ENCODE data around the gene RPS6KA2. TPM values are rescaled to one million over a fixed set of nuclear protein-coding genes. Genes with fewer than 3 reads are reported as not detected.

Gene RPS6KA2
- total and polyA plus RNA-seq, 2 experiments from 2014 or later: 12.5 to 25.3 TPM

DNA sequence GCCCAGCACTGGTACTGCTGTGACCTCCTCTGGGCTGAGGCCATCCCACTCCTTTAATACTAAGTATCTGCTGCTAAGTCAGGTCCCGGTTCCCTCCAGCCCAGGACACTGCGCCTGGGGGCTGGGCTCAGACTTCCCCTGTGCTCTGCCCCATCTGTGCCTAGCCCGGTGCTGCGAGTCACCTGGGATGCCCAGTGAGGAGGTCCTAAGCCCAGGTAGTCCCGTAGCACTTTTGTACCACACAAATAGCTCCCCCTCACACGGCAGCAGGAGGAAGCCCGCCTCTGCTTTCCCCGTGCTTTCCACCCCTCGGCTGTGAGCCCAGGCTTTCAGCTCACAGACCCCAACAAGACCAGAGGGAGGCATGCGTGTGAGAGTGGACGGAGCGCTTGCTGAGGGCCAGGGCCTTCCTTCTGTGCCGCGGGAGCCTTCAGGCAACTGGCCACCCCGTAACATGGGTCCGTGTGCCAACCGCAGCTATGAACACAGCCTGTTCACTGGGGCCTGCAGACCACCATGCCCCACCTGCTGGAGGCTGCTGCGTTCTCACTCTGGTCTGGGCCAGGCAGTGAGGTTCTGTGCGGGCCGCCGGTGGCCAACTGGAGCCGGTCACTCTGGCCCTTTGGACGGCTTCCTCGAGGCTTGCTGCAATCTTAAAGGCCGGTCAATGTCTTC is 164.5 kb downstream of the RPS6KA2 start:
- H2AFZ ChIP-seq: no peak overlapping the region
- H3K27ac ChIP-seq (ENCODE audit: low read depth): no peak overlapping the region
- H3K4me2 ChIP-seq: no peak overlapping the region
- no peaks in the 10 kb centered on the region for H3F3A ChIP-seq (replicated peaks; ENCODE audit: low read depth)
- no peaks in the 10 kb centered on the region; the same call in 1 of the 2 replicates for H3K36me3 ChIP-seq (ENCODE audit: insufficient read depth)
- no peaks in the 10 kb centered on the region for H3K27me3 ChIP-seq (ENCODE audit: insufficient read depth)
- H3K4me3 Mint-ChIP-seq: no peak overlapping the region
- no peaks in the 10 kb centered on the region for H3K4me1 ChIP-seq (ENCODE audit: insufficient read depth)
- H3K79me2 ChIP-seq (replicated peaks; ENCODE audit: insufficient read depth): no peaks in the 10 kb centered on the region
- ATAC-seq (peak; percentile 50), DNase-seq (ENCODE audit: low spot score) (peak; percentile 28)
- peaks cover 9% of the 10 kb centered on the region for H3K4me1 Mint-ChIP-seq
- no peaks in the 10 kb centered on the region for H3K9me2 ChIP-seq (ENCODE audit: insufficient read depth)
- TF ChIP-seq ZNF331 (CRISPR knock-in tag; IDR thresholded peaks at IDR 0.05; ENCODE audit: low read depth): no peak
- TF ChIP-seq, protein P1, sequence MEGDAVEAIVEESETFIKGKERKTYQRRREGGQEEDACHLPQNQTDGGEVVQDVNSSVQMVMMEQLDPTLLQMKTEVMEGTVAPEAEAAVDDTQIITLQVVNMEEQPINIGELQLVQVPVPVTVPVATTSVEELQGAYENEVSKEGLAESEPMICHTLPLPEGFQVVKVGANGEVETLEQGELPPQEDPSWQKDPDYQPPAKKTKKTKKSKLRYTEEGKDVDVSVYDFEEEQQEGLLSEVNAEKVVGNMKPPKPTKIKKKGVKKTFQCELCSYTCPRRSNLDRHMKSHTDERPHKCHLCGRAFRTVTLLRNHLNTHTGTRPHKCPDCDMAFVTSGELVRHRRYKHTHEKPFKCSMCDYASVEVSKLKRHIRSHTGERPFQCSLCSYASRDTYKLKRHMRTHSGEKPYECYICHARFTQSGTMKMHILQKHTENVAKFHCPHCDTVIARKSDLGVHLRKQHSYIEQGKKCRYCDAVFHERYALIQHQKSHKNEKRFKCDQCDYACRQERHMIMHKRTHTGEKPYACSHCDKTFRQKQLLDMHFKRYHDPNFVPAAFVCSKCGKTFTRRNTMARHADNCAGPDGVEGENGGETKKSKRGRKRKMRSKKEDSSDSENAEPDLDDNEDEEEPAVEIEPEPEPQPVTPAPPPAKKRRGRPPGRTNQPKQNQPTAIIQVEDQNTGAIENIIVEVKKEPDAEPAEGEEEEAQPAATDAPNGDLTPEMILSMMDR (conservative IDR thresholded peaks at IDR 0.05; ENCODE audit: low read depth in 2 of 2): peak in 1 of 2 experiments; percentile 17; a peak in 1 of 4 replicates
- H3K27me3 Mint-ChIP-seq (ENCODE audit: insufficient read depth, low read depth, poor library complexity): peaks cover 12% of the 10 kb centered on the region
- H4K20me1 ChIP-seq (replicated peaks; ENCODE audit: insufficient read depth): no peaks in the 10 kb centered on the region; the same call in 1 of the 2 replicates
- no peak overlapping the region for H3K4me3 ChIP-seq
- H3K9me3 Mint-ChIP-seq: no peaks in the 10 kb centered on the region; the same call in 2 of the 3 replicates
- H3K27ac Mint-ChIP-seq: peak overlapping the region; percentile 53; the same call in 1 of the 2 replicates
- peaks cover 36% of the 10 kb centered on the region for H3K36me3 Mint-ChIP-seq (ENCODE audit: low read depth)

DNA sequence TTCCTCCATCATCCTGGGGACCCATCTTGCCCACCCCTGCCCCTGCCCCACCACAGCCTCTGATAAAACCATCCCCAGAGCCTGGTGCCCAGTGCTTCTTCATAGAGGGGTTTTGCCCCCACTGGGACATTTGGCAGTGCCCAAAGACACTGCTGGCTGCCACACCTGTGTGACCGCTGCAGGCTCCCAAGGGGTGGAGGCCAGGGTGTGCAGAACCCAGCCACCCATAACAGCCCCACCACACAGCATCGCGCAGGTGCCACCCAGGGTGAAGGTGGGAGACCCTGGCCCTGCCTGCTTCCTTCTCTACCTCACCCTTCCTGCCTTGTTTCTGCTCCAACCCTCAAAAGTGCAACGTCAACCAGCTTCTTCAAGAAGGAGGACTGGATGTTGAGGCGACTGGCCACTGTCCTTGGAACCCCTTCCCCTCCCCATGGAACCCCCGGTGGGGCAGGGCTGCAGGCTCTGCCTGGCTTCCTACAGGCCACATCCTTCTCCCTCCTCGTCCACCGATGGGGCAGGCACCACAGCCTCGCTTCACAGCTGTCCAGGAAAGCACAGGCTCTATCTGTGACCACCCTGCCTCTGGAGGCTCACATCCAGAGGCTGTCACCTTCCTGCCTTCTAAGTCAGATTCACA is 165.1 kb downstream of the RPS6KA2 start:
- H3K27me3 Mint-ChIP-seq (ENCODE audit: insufficient read depth, low read depth, poor library complexity): peaks cover 12% of the 10 kb centered on the region
- H3K27me3 ChIP-seq (ENCODE audit: insufficient read depth): no peaks in the 10 kb centered on the region
- TF ChIP-seq, protein P2, sequence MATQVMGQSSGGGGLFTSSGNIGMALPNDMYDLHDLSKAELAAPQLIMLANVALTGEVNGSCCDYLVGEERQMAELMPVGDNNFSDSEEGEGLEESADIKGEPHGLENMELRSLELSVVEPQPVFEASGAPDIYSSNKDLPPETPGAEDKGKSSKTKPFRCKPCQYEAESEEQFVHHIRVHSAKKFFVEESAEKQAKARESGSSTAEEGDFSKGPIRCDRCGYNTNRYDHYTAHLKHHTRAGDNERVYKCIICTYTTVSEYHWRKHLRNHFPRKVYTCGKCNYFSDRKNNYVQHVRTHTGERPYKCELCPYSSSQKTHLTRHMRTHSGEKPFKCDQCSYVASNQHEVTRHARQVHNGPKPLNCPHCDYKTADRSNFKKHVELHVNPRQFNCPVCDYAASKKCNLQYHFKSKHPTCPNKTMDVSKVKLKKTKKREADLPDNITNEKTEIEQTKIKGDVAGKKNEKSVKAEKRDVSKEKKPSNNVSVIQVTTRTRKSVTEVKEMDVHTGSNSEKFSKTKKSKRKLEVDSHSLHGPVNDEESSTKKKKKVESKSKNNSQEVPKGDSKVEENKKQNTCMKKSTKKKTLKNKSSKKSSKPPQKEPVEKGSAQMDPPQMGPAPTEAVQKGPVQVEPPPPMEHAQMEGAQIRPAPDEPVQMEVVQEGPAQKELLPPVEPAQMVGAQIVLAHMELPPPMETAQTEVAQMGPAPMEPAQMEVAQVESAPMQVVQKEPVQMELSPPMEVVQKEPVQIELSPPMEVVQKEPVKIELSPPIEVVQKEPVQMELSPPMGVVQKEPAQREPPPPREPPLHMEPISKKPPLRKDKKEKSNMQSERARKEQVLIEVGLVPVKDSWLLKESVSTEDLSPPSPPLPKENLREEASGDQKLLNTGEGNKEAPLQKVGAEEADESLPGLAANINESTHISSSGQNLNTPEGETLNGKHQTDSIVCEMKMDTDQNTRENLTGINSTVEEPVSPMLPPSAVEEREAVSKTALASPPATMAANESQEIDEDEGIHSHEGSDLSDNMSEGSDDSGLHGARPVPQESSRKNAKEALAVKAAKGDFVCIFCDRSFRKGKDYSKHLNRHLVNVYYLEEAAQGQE (IDR thresholded peaks at IDR 0.05; ENCODE audit: unreplicated experiment): no peak
- no peak for TF ChIP-seq JUNB (IDR thresholded peaks at IDR 0.05; ENCODE audit: unreplicated experiment)
- TF ChIP-seq NANOG (IDR thresholded peaks at IDR 0.05; ENCODE audit: borderline replicate concordance): no peak
- no peak for TF ChIP-seq EZH2phosphoT487 (IDR thresholded peaks at IDR 0.05; ENCODE audit: unreplicated experiment)
- TF ChIP-seq EZH2 (IDR thresholded peaks at IDR 0.05; ENCODE audit: low read depth, unreplicated experiment): no peak
- TF ChIP-seq ZNF331 (CRISPR knock-in tag; IDR thresholded peaks at IDR 0.05; ENCODE audit: low read depth): no peak
- TF ChIP-seq, protein P3, sequence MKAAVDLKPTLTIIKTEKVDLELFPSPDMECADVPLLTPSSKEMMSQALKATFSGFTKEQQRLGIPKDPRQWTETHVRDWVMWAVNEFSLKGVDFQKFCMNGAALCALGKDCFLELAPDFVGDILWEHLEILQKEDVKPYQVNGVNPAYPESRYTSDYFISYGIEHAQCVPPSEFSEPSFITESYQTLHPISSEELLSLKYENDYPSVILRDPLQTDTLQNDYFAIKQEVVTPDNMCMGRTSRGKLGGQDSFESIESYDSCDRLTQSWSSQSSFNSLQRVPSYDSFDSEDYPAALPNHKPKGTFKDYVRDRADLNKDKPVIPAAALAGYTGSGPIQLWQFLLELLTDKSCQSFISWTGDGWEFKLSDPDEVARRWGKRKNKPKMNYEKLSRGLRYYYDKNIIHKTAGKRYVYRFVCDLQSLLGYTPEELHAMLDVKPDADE (IDR thresholded peaks at IDR 0.05): no peak
- TF ChIP-seq CREB1 (CRISPR knock-in tag; IDR thresholded peaks at IDR 0.05; ENCODE audit: low read depth): no peak
- TF ChIP-seq ZNF114 (CRISPR knock-in tag; IDR thresholded peaks at IDR 0.05): no peak

More for the DNA sequence above, 165.1 kb downstream of the RPS6KA2 start:
- H3K4me1 Mint-ChIP-seq: peaks cover 9% of the 10 kb centered on the region
- H3K4me1 ChIP-seq (ENCODE audit: insufficient read depth): no peaks in the 10 kb centered on the region
- no peak overlapping the region for H3K4me3 Mint-ChIP-seq
- ATAC-seq (no peak), DNase-seq (ENCODE audit: low spot score) (no peak)
- H3K4me2 ChIP-seq: no peak overlapping the region
- peaks cover 37% of the 10 kb centered on the region for H3K36me3 Mint-ChIP-seq (ENCODE audit: low read depth)
- no peaks in the 10 kb centered on the region for H3K79me2 ChIP-seq (replicated peaks; ENCODE audit: insufficient read depth)
- no peak overlapping the region for H2AFZ ChIP-seq
- peak overlapping the region; percentile 53; the same call in 1 of the 2 replicates for H3K27ac Mint-ChIP-seq
- no peaks in the 10 kb centered on the region; the same call in 1 of the 2 replicates for H3K36me3 ChIP-seq (ENCODE audit: insufficient read depth)
- H3K27ac ChIP-seq (ENCODE audit: low read depth): no peak overlapping the region
- H3K9me2 ChIP-seq (ENCODE audit: insufficient read depth): no peaks in the 10 kb centered on the region
- H3F3A ChIP-seq (replicated peaks; ENCODE audit: low read depth): no peaks in the 10 kb centered on the region
- H4K20me1 ChIP-seq (replicated peaks; ENCODE audit: insufficient read depth): no peaks in the 10 kb centered on the region; the same call in 1 of the 2 replicates
- H3K9me3 Mint-ChIP-seq: no peaks in the 10 kb centered on the region; the same call in 2 of the 3 replicates
- no peak overlapping the region for H3K4me3 ChIP-seq
